ENCODE data around the gene ANKRD37.

GRCh38 chr4:185387957-185388356, 8.7 kb upstream of the ANKRD37 start:
- TF ChIP-seq CTCF (IDR thresholded peaks at IDR 0.05) (no peak), POLR2A (IDR thresholded peaks at IDR 0.05) (no peak), EP300 (IDR thresholded peaks at IDR 0.05) (no peak)
